ENCODE results near the gene VEPH1.

VEPH1 gene

GRCh38 chr3:157261000-157261399 is 242.2 kb downstream of the VEPH1 start:
- no peak for DNase-seq (ENCODE audit: low read depth)

- DNase-seq (ENCODE audit: low read depth), result no peak
Measured at GRCh38 chr3:157259825-157260224, 243.4 kb downstream of the VEPH1 start.

- no peak for DNase-seq (ENCODE audit: low read depth)
Measured at GRCh38 chr3:157257101-157257500, 246.1 kb downstream of the VEPH1 start.

GRCh38 chr3:157255797-157256196 is 247.4 kb downstream of the VEPH1 start:
- DNase-seq (ENCODE audit: low read depth), result no peak

GRCh38 chr3:157251685-157252084 is 251.5 kb downstream of the VEPH1 start:
- no peak for DNase-seq (ENCODE audit: low read depth)

- DNase-seq (ENCODE audit: low read depth), result no peak
Measured at GRCh38 chr3:157249606-157250005, 253.6 kb downstream of the VEPH1 start.

- no peak for DNase-seq (ENCODE audit: low read depth)
Measured at GRCh38 chr3:157248590-157249422, 254.4 kb downstream of the VEPH1 start.

GRCh38 chr3:157247391-157247790 is 255.8 kb downstream of the VEPH1 start:
- DNase-seq (ENCODE audit: low read depth), result no peak

GRCh38 chr3:157242836-157243235 is 260.4 kb downstream of the VEPH1 start:
- no peak for DNase-seq (ENCODE audit: low read depth)

GRCh38 chr3:157241599-157241998 is 261.6 kb downstream of the VEPH1 start:
- DNase-seq (ENCODE audit: low read depth), result no peak

- DNase-seq (ENCODE audit: low read depth), result no peak
Measured at GRCh38 chr3:157240408-157240807, 262.8 kb downstream of the VEPH1 start.

- DNase-seq (ENCODE audit: low read depth), result peak; percentile 40
Measured at GRCh38 chr3:157239082-157239704, 264.0 kb downstream of the VEPH1 start.

GRCh38 chr3:157238457-157238856 is 264.8 kb downstream of the VEPH1 start:
- no peak for DNase-seq (ENCODE audit: low read depth)

- DNase-seq (ENCODE audit: low read depth), result no peak
Measured at GRCh38 chr3:157237886-157238285, 265.3 kb downstream of the VEPH1 start.

- no peak for DNase-seq (ENCODE audit: low read depth)
Measured at GRCh38 chr3:157235291-157235690, 267.9 kb downstream of the VEPH1 start.

- no peak for DNase-seq (ENCODE audit: low read depth)
Measured at GRCh38 chr3:157233923-157234322, 269.3 kb downstream of the VEPH1 start.

GRCh38 chr3:157232141-157232540 is 271.1 kb downstream of the VEPH1 start:
- DNase-seq (ENCODE audit: low read depth), result no peak

GRCh38 chr3:157231071-157231470 is 272.1 kb downstream of the VEPH1 start:
- DNase-seq (ENCODE audit: low read depth), result no peak

GRCh38 chr3:157226173-157226847 is 276.9 kb downstream of the VEPH1 start:
- DNase-seq (ENCODE audit: low read depth), result no peak

- DNase-seq (ENCODE audit: low read depth), result no peak
Measured at GRCh38 chr3:157225001-157225400, 278.2 kb downstream of the VEPH1 start.

GRCh38 chr3:157220883-157221282 is 282.3 kb downstream of the VEPH1 start:
- DNase-seq (ENCODE audit: low read depth), result no peak

GRCh38 chr3:157220211-157220610 is 283.0 kb downstream of the VEPH1 start:
- DNase-seq (ENCODE audit: low read depth), result no peak

- DNase-seq (ENCODE audit: low read depth), result no peak
Measured at GRCh38 chr3:157219215-157219614, 284.0 kb downstream of the VEPH1 start.

Measured in T follicular helper cell (primary cell).